ENCODE results near the gene OLAH. TPM values are rescaled to one million over a fixed set of nuclear protein-coding genes. Genes with fewer than 3 reads are reported as not detected.
"Not testable (repeated sequence)": the region's sequence is repeated elsewhere in the genome, so short reads cannot be mapped to it uniquely, and the experiment has no call there.

OLAH gene
- total RNA-seq: 1 to 10 TPM in 3 of 4 donors, not detected in 1; 1.1 to 4.7 (median 4.0) TPM

DNA sequence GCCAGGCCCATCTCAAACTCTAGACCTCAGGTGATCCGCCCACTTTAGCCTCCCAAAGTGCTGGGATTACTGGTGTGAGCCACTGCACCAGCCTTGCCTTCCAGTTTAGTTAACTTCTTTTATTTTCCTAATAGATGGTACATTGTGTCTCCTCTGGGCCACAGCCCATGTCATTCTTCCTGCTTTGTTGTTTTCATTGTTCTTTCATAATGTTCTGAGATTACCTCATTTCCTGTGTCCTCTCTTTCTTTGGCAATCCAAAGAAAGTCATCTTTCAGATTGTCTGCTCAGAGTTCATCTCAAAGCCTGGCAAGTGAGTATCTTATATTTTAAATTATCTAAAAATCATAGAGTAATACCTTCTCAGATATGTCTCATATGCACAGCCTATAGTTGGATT lies at the start of gene OLAH:
TSS of gene OLAH (plus strand) at position 270 of the 400 bp plus-strand sequence. CDS start 3,346 bp downstream, outside the sequence.
- ATAC-seq (ENCODE audit: low FRiP score) (no peak), DNase-seq (ENCODE audit: low spot score) (no peak)
- TF ChIP-seq, protein P1, sequence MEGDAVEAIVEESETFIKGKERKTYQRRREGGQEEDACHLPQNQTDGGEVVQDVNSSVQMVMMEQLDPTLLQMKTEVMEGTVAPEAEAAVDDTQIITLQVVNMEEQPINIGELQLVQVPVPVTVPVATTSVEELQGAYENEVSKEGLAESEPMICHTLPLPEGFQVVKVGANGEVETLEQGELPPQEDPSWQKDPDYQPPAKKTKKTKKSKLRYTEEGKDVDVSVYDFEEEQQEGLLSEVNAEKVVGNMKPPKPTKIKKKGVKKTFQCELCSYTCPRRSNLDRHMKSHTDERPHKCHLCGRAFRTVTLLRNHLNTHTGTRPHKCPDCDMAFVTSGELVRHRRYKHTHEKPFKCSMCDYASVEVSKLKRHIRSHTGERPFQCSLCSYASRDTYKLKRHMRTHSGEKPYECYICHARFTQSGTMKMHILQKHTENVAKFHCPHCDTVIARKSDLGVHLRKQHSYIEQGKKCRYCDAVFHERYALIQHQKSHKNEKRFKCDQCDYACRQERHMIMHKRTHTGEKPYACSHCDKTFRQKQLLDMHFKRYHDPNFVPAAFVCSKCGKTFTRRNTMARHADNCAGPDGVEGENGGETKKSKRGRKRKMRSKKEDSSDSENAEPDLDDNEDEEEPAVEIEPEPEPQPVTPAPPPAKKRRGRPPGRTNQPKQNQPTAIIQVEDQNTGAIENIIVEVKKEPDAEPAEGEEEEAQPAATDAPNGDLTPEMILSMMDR (IDR thresholded peaks at IDR 0.05): no peak

DNA sequence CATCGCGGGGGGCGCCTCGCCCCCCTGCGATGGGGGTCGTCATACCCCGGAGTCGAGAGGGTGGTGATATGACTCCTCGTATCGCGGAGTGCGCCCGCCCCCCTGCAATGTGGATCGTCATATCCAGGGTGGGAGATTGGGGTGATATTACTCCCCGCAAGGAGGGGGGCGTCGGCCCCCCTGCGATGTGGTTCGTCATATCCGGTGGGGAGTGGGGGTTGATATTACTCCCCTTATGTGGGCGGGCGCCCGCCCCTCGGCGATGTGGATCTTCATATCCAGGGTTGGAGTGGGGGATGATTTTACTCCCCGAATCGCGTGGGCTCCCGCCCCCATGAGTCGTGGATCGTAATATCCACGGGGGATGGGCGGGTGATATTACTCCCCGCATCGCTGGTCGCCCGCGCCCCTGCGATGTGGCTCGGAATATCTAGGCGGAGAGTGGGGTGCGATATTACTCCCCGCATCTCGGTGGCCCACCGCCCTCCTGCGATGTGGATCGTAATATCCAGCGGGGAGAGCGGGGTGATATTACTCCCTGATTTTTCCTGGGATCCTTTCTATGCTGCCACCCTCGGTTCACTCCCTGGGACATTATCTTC lies 47.7 kb upstream of the OLAH start:
- TF ChIP-seq, protein P1 (IDR thresholded peaks at IDR 0.05): no peak
- DNase-seq (ENCODE audit: low spot score) (no peak), ATAC-seq (ENCODE audit: low FRiP score) (no peak)

DNA sequence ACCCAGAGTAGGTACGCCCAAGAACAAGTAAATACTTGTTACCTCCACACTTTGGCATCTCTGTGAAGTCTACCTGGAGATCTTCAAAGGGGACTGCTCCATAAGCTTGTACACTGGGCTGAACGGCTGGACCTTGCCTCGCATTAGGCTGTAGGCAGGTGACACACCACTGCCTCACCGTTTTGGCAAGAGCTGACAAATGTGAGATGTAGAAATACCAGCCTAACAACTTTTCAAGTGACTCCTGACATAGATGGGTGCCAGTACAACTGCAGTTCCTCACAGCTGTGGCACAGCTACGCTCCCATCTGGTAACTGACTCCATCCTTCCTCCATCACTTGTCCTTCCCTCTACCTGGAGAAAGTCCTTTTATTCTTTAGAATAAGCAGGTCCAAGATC lies 30.2 kb upstream of the OLAH start:
- not testable (repeated sequence) for DNase-seq (ENCODE audit: low spot score); ATAC-seq (ENCODE audit: low FRiP score)

DNA sequence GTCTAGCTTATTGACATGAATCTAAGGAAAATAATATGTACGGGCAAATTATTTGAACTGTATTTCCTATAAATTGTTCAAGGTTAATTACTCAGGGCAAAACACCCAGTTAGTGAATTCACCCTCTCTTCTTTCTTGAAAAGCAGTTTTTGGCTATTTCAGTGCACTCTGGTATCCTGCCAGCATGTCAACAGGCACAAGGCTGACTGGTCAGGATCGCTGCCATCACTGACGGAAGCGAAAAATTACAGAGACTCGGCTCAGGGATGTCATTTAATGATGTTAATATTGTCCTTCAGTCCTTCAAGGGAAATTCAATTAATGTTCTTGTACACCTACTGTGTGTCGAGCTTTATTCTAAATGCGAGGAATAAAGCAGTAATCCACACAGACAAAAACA lies 28.3 kb upstream of the OLAH start:
- ATAC-seq (ENCODE audit: low FRiP score) (no peak), DNase-seq (ENCODE audit: low spot score) (no peak)
- TF ChIP-seq, protein P1 (IDR thresholded peaks at IDR 0.05): no peak

DNA sequence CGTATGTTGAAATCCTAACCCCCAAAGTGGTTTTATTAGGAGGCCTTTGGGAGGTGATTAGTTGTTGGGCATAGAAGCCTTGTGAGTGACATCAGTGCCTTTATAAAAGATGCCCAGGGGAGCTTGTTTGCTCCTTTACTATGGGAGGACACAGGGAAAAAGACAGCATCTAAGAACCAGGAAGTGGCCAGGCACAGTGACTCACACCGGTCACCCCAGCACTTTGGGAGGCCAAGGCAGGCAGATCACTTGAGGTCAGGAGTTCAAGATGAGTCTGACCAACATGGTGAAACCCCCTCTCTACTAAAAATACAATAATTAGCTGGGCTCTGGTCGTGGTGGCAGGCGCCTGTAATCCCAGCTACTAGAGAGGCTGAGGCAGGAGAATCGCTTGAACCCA lies 22.8 kb upstream of the OLAH start:
- not testable (repeated sequence) for ATAC-seq (ENCODE audit: low FRiP score); DNase-seq (ENCODE audit: low spot score)

DNA sequence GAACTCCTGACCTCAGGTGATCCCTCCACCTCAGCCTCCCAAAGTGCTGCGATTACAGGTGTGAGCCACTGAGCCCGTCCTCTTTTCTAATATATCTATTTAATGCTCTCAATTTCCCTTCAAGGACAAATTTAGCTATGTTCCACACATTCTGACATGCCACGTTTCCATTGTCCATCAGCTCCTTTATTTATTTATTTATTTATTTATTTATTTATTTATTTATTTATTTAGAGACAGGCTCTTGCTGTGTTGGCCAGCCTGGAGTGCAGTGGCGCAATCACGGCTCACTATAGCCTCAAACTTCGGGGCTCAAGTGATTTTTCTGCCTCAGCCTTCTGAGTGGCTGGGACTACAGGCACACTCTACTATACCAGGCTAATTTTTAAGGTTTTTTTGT lies 20.7 kb upstream of the OLAH start:
- DNase-seq (ENCODE audit: low spot score); ATAC-seq (ENCODE audit: low FRiP score): not testable (repeated sequence)

DNA sequence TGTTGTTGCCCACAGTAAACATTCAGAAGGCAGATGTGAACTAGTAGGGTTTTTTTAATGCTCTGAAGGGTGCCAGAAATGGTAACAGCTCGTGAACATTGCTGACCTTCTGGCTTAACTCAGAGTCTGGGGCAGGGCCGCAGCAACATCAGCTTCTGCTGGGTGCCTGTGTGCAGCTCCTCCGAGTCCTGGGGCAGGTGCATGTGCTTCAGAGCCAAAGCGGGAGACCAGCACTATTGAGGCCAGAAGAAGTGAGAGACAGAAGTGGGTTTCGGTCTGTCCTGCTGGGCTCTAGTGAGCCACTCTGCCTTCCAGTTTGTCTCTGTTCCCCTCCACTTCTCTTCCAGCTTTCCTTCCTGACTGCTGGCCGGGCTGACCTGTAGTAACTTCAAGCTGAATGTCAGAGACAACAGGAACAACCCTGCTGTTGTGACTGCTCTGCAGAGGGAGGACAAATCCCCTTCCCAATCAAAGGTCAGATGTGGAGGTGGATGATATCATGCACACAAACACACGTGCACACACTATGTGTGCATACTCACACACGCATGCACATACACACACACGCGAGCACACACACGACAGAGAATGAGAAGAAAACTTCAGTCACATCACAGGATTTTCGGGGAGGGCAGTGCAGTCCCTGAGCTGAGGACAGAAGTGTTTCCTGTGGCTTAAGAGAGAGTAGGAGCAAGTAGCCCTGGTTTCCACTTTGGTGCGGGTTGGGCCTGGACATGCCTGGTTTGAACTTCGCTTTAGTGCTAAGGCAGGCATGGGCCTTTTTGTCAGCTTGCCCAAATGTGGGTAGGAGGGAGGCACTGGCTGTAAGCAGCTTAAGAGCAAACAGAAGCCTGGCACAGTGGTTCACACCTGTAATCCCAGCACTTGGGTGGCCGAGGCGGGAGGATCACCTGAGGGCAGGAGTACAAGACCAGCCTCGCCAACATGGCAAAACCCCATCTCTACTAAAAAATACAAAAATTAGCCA lies 19.4 kb upstream of the OLAH start:
- DNase-seq (ENCODE audit: low spot score); ATAC-seq (ENCODE audit: low FRiP score): not testable (repeated sequence)

DNA sequence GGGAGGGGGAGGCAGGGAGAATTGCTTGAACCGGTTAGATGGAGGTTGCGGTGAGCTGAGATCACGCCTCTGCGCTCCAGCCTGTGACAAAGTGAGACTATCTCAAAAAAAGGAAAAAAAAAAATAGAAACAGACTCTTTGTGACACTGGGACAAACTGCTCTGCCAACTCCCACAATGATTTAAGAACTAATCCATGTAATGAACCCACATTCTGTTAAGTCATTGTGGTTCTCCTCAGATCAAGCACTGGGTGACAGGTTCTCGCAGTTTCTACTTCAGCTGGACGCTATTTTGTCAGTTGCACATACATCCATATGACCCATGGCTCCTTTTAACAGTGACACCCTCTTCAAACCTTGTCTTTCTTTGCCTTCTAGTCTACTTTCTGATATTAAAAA lies 18.7 kb upstream of the OLAH start:
- not testable (repeated sequence) for DNase-seq (ENCODE audit: low spot score); ATAC-seq (ENCODE audit: low FRiP score)

DNA sequence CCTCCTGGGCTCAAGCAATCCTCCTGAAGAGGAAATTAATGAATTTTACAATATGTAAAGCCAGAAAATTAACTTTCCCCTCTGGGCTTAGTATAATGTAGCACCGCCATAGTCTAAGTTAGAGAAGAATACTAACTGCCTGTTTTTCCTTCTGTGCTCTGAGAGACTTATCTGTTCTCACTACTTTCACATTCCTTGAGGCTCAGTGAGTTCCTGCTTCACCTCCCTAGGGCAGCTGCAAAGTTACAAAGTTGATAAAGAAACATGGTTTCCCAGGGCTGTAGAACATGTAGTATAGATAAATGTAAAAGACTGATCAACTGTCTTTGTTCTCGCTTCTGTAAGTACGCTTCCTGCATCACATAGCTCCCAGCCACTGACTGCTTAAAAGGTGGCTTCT lies 16.0 kb upstream of the OLAH start:
- no peak for DNase-seq (ENCODE audit: low spot score)
- no peak for ATAC-seq (ENCODE audit: low FRiP score)
- TF ChIP-seq, protein P1 (IDR thresholded peaks at IDR 0.05): no peak

Data from omental fat pad (tissue), 4 donors.